Stimulated activated CD4-positive, alpha-beta T cell treated with anti-CD3 and anti-CD28 coated beads, TNF-alpha, amount 100 ng/mL, for 1 hour (primary cell): Measurements from ENCODE around the gene HBM.
"Not testable (repeated sequence)": the region's sequence is repeated elsewhere in the genome, so short reads cannot be mapped to it uniquely, and the experiment has no call there.

ENCODE experiments used
- DNase-seq, 3 donors: peaks; one replicate each; pipeline ENCODE4 v3.0.0-alpha.2; 2020; ENCODE audit warnings: low read depth in 3 of 3, low spot score in 1 of 3

Gene HBM

DNA sequence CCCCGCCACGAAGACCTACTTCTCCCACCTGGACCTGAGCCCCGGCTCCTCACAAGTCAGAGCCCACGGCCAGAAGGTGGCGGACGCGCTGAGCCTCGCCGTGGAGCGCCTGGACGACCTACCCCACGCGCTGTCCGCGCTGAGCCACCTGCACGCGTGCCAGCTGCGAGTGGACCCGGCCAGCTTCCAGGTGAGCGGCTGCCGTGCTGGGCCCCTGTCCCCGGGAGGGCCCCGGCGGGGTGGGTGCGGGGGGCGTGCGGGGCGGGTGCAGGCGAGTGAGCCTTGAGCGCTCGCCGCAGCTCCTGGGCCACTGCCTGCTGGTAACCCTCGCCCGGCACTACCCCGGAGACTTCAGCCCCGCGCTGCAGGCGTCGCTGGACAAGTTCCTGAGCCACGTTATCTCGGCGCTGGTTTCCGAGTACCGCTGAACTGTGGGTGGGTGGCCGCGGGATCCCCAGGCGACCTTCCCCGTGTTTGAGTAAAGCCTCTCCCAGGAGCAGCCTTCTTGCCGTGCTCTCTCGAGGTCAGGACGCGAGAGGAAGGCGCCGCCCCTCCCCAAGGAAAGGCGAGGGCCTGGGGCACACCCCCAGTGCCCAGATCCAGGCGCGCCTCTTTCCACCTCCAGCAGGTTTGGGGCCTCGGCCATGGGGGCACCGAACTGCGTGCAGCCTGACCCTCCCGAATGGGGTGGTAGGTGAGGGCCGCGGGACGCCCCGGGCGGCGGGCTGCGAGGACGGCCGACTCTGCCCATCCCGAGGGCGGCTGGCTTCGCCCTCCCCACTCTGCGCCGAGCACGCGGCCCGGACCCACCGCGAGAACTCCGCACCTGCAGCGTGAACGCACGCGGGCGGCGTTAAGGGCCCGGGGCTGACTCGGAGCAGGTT lies 15.1 kb downstream of the HBM start:
- DNase-seq = peak in 2 of 3 donors; percentile 1 to 45

- peak in 2 of 3 donors; percentile 71 to 83 for DNase-seq
Measured at GRCh38 chr16:181565-182021, 15.8 kb downstream of the HBM start.

DNA sequence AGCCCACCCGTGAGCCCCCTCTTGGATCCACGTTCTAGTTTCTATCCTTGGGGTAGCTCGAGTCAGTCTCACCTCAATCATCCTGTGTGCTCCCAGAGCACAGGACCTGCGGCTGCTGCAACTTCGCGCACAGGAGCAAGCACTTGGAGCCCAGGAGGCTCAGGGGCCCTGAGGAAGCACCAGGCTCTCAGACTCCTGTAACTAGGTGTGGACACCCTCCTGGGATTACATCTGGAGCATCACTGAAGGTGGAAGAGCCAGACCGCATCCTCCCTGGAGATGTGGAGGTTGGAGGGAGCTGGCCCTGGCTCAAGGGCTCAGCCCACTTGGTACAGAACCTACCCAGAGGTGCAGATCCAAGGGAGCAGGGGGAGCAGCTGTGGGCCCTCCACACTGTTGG lies 17.2 kb downstream of the HBM start:
- DNase-seq = no peak

GRCh38 chr16:185213-185612 lies 19.4 kb downstream of the HBM start:
- DNase-seq = no peak

DNA sequence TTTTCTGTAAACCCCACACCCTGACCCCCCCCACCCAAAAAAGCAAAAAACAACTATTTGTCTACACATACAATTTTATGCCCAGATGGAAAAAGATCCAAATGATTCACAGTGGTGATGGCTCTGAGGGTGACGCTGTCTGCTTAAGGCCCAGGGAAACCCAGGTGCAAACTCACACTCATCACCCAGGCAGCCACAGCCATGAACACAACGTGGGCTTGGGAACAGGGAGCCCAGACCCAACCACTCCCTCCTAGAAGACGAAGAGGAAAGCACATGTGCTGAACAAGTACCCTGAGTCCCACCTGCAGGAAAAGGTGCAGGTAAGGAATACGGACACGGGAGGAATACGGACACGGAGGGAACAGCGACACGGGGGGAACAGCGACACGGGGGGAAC lies 19.9 kb downstream of the HBM start:
- no peak for DNase-seq

- no peak for DNase-seq
Measured at GRCh38 chr16:187330-187729, 21.6 kb downstream of the HBM start.

DNA sequence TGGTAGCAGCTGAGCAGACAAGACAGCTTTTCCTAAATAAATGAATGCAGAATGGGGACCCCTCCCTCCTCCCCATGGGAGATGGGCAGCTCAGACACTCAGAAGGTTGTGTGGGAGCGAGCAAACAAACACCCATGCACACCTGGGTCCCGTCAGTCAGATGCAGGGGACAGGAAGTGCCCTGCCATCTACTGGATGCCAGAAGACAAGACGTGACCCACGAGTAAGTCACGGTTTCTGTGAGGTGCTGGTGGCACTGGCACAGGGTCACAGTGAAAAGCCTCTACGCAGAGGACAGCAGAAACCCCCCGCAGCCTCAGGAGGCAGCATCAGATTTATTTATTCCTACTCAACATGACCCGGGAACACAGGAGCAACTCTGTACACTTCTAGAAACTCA lies 22.9 kb downstream of the HBM start:
- no peak for DNase-seq

GRCh38 chr16:189604-190186 lies 23.9 kb downstream of the HBM start:
- no peak for DNase-seq

- no peak for DNase-seq
Measured at GRCh38 chr16:191831-192230, 26.1 kb downstream of the HBM start.

DNA sequence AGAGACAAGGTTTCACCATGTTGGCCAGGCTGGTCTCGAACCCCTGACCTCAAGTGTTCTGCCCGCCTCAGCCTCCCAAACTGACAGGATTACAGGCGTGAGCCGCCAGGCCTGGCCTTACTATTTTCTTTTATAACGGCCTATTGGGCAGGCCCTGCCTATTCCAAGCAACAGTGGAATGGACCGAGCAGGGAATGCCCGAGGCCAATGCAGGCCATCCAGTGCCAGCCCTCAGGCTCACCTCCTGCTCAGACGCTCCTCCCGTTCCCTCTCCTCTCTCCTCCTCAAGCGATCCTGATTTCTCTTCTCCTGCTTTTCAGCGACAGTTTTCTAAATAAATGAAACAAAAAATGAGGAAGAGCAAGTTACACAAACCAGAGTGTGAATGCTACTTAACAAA lies 26.9 kb downstream of the HBM start:
- DNase-seq = no peak

DNA sequence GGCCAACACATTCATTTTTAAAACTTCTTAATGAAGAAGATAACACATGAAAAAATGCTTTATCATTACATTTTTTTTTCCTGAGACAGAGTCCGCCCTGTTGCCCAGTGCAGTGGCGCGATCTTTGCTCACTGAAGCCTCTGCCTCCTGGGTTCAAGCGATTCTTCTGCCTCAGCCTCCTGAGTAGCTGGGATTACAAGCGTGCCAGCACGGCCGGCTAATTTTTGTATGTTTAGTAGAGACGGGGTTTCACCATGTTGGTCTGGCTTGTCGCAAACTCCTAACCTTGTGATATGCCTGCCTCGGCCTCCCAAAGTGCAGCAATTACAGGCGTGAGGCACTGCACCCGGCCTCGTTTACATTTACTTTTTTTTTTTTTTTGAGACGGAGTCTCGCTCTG lies 27.7 kb downstream of the HBM start:
- no peak for DNase-seq

DNA sequence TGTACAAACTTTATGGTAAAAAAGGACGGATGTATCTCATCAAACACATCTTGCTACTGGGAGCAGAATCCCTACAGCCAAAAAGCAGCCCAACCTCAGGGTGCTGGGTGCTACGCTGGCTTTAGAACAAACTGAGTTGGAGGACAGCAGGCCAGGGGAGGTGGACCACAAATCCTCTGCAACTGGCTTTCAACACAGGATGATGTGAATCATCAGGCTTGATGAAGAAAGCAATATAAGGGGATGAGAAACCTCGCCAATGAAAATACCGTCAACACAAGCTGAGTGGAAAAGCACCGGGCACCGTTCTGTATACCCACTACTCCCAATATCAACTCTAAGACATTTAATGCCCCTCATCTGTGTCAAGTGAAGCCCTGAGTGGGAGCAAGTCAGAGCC lies 28.7 kb downstream of the HBM start:
- no peak for DNase-seq

DNA sequence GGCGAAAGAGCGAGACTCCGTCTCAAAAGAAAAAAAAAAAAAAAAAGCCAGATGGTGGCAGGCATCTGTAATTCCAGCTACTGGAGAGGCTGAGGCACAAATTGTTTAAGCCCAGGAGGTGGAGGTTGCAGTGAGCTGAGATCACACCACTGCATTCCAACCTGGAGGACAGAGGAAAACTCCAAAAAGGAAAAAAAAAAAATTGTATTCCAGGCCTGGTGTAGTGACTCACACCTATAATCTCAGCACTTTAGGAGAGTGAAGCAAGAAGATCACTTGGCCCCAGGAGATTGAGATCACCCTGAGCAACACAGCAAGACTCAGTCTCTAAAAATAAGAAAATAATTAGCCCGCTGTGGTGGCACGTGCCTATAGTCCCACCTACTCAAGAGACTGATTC lies 34.6 kb downstream of the HBM start:
- no peak for DNase-seq

GRCh38 chr16:203246-203645 lies 37.5 kb downstream of the HBM start:
- DNase-seq = no peak

DNA sequence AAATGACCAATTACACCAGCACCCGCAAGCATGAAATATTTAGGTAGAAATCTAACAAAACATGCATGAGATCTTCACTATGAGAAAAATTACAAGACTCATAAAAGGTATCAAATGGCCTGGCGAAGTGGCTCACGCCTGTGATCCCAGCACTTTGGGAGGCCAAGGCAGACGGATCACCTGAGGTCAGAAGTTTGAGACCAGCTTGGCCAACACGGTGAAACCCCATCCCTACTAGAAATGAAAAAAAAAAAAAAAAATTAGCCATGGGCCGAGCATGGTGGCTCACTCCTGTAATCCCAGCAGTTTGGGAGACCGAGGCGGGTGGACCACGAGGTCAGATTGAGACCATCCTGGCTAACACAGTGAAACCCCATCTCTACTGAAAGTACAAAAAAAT lies 38.3 kb downstream of the HBM start:
- not testable (repeated sequence) for DNase-seq

DNA sequence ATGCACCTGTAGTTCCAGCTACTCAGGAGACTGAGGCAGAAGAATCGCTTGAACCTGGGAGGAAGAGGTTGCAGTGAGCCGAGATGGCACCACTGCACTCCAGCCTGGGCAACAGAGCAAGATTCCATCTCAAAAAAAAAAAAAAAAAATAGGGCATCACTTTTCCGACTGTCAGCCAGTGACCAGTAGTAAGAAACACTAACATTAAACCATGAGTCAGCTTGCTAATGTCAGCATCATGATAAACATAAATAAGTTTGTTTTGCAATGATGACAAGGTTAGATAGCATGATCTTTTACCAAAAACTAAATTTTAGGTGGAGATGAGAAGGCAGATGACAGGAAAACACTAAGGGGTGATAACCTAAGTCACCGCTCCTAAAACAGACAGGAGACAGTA lies 43.6 kb downstream of the HBM start:
- DNase-seq = not testable (repeated sequence)

DNA sequence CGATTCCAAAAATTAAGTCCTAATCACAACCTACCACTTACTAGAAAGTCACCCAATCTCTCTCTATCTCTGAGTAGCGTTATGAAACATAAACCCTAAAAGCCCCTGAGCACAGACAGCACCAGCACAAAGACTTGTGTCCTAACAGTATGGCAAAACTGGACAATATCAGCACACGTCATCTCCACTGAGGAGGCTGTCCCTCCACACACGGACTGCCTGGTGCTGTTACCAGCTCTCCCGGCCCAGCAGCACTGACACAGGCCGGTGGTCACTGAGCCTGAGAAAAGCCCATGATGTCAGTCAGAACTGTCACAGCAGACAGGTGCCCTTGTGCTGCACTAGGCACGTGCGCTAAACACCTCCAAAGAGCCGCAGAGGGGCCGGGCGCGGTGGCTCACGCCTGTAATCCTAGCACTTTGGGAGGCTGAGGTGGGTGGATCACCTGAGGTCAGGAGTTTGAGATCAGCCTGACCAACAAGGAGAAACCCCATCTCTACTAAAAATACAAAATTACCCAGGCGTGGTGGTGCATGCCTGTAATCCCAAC lies 45.9 kb downstream of the HBM start:
- DNase-seq = not testable (repeated sequence)

DNA sequence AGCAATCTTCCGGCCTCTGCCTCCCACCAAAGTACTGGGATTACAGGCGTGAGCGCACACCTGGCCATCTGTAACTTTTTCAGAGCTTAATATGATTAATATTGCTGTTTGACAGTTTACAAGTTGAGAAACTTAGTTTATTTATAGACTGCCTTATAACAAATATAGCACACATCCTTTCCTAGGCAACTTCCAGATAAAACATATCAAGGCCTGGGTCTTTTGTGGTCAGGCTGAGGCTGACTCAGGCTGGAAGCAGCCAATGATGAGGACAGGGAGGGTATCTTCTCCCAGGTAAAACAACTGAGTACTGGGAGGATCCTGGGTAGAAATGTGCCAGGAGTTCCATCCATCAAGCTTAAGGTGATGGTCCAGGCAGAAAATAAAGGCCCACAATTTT lies 47.2 kb downstream of the HBM start:
- no peak for DNase-seq
